Activated naive CD8-positive, alpha-beta T cell treated with anti-CD3 and anti-CD28 coated beads, Interleukin-2, amount 50 U/mL, for 24 hours (primary cell): ENCODE results near the gene SGMS1.
"Not testable (repeated sequence)": the region's sequence is repeated elsewhere in the genome, so short reads cannot be mapped to it uniquely, and the experiment has no call there.

Experiments used
- ATAC-seq: fragments of 150-1000 bp; cut with Tn5 transposase; one replicate; pipeline ENCODE4 v1.10.0; 2021
- DNase-seq: peaks from one replicate; pipeline ENCODE4 v3.0.0; 2021
- H3K27ac Mint-ChIP-seq: one replicate; pipeline ENCODE4 v1.8.0; 2021; ENCODE audit warnings: mild to moderate bottlenecking, mixed read lengths
- H3K27me3 Mint-ChIP-seq: one replicate; pipeline ENCODE4 v1.8.0; 2021; ENCODE audit warnings: mixed read lengths
- H3K36me3 Mint-ChIP-seq: one replicate; pipeline ENCODE4 v1.8.0; 2021; ENCODE audit warnings: low read depth, mixed read lengths
- H3K4me1 Mint-ChIP-seq: one replicate; pipeline ENCODE4 v1.8.0; 2021; ENCODE audit warnings: mixed read lengths
- H3K4me3 Mint-ChIP-seq: one replicate; pipeline ENCODE4 v1.8.0; 2021; ENCODE audit warnings: mild to moderate bottlenecking, moderate library complexity, mixed read lengths
- H3K9me3 Mint-ChIP-seq: one replicate; pipeline ENCODE4 v1.8.0; 2021; ENCODE audit warnings: mixed read lengths

SGMS1 gene

GRCh38 chr10:50385624-50386023 lies 238.1 kb downstream of the SGMS1 start:
- DNase-seq (no peak), ATAC-seq (no peak)
- Mint-ChIP-seq H3K27ac (no peak overlapping the region), H3K9me3 (no peaks in the 10 kb centered on the region), H3K36me3 (peaks cover 1% of the 10 kb centered on the region), H3K4me1 (peaks cover 15% of the 10 kb centered on the region), H3K4me3 (no peak overlapping the region), H3K27me3 (no peaks in the 10 kb centered on the region)

- H3K9me3 Mint-ChIP-seq: no peaks in the 10 kb centered on the region
- ATAC-seq (no peak), DNase-seq (no peak)
- H3K27me3 Mint-ChIP-seq: no peaks in the 10 kb centered on the region
- H3K4me1 Mint-ChIP-seq: peaks cover 15% of the 10 kb centered on the region
- H3K36me3 Mint-ChIP-seq: peaks cover 1% of the 10 kb centered on the region
- H3K27ac Mint-ChIP-seq: peak overlapping the region; percentile 47
- no peak overlapping the region for H3K4me3 Mint-ChIP-seq
These were observed 238.9 kb downstream of the SGMS1 start for GRCh38 chr10:50384898-50385297.

GRCh38 chr10:50384238-50384637 lies 239.5 kb downstream of the SGMS1 start:
- no peak overlapping the region for H3K27ac Mint-ChIP-seq
- H3K9me3 Mint-ChIP-seq: no peaks in the 10 kb centered on the region
- DNase-seq (no peak), ATAC-seq (no peak)
- H3K4me1 Mint-ChIP-seq: peaks cover 18% of the 10 kb centered on the region
- no peak overlapping the region for H3K4me3 Mint-ChIP-seq
- H3K36me3 Mint-ChIP-seq: peaks cover 1% of the 10 kb centered on the region
- H3K27me3 Mint-ChIP-seq: no peaks in the 10 kb centered on the region

GRCh38 chr10:50382576-50383023 lies 241.2 kb downstream of the SGMS1 start:
- no peaks in the 10 kb centered on the region for H3K9me3 Mint-ChIP-seq
- peaks cover 3% of the 10 kb centered on the region for H3K36me3 Mint-ChIP-seq
- H3K27ac Mint-ChIP-seq: no peak overlapping the region
- no peaks in the 10 kb centered on the region for H3K27me3 Mint-ChIP-seq
- peaks cover 14% of the 10 kb centered on the region for H3K4me1 Mint-ChIP-seq
- ATAC-seq (no peak), DNase-seq (no peak)
- H3K4me3 Mint-ChIP-seq: no peak overlapping the region

- peaks cover 9% of the 10 kb centered on the region for H3K4me1 Mint-ChIP-seq
- peaks cover 7% of the 10 kb centered on the region for H3K36me3 Mint-ChIP-seq
- no peak overlapping the region for H3K27ac Mint-ChIP-seq
- no peaks in the 10 kb centered on the region for H3K9me3 Mint-ChIP-seq
- H3K27me3 Mint-ChIP-seq: no peaks in the 10 kb centered on the region
- ATAC-seq (no peak), DNase-seq (no peak)
- H3K4me3 Mint-ChIP-seq: no peak overlapping the region
These were observed 242.1 kb downstream of the SGMS1 start for GRCh38 chr10:50381642-50382041.

GRCh38 chr10:50379616-50380015 lies 244.1 kb downstream of the SGMS1 start:
- ATAC-seq (no peak), DNase-seq (no peak)
- no peak overlapping the region for H3K4me3 Mint-ChIP-seq
- no peak overlapping the region for H3K27ac Mint-ChIP-seq
- peaks cover 10% of the 10 kb centered on the region for H3K36me3 Mint-ChIP-seq
- H3K4me1 Mint-ChIP-seq: peaks cover 7% of the 10 kb centered on the region
- no peaks in the 10 kb centered on the region for H3K9me3 Mint-ChIP-seq
- H3K27me3 Mint-ChIP-seq: no peaks in the 10 kb centered on the region

GRCh38 chr10:50375745-50376144 lies 248.0 kb downstream of the SGMS1 start:
- ATAC-seq (no peak), DNase-seq (no peak)
- Mint-ChIP-seq H3K36me3 (peaks cover 10% of the 10 kb centered on the region), H3K4me3 (no peak overlapping the region), H3K27me3 (no peaks in the 10 kb centered on the region), H3K9me3 (no peaks in the 10 kb centered on the region), H3K4me1 (peaks cover 7% of the 10 kb centered on the region), H3K27ac (no peak overlapping the region)

GRCh38 chr10:50375051-50375452 lies 248.7 kb downstream of the SGMS1 start:
- Mint-ChIP-seq H3K27me3 (no peaks in the 10 kb centered on the region), H3K4me3 (no peak overlapping the region), H3K36me3 (peaks cover 10% of the 10 kb centered on the region), H3K4me1 (peaks cover 7% of the 10 kb centered on the region), H3K27ac (no peak overlapping the region), H3K9me3 (no peaks in the 10 kb centered on the region)
- DNase-seq: no peak
- no peak for ATAC-seq

GRCh38 chr10:50373821-50374501 lies 249.8 kb downstream of the SGMS1 start:
- Mint-ChIP-seq H3K4me3 (no peak overlapping the region), H3K27me3 (no peaks in the 10 kb centered on the region), H3K36me3 (peaks cover 10% of the 10 kb centered on the region), H3K27ac (no peak overlapping the region), H3K4me1 (peaks cover 4% of the 10 kb centered on the region), H3K9me3 (no peaks in the 10 kb centered on the region)
- no peak for DNase-seq
- no peak for ATAC-seq

GRCh38 chr10:50369931-50370330 lies 253.8 kb downstream of the SGMS1 start:
- no peak for ATAC-seq
- no peak overlapping the region for H3K27ac Mint-ChIP-seq
- peaks cover 11% of the 10 kb centered on the region for H3K36me3 Mint-ChIP-seq
- H3K27me3 Mint-ChIP-seq: no peaks in the 10 kb centered on the region
- H3K4me3 Mint-ChIP-seq: no peak overlapping the region
- H3K4me1 Mint-ChIP-seq: peaks cover 2% of the 10 kb centered on the region
- DNase-seq: no peak
- H3K9me3 Mint-ChIP-seq: no peaks in the 10 kb centered on the region

GRCh38 chr10:50367732-50368131 lies 256.0 kb downstream of the SGMS1 start:
- H3K27ac Mint-ChIP-seq: no peak overlapping the region
- no peak for DNase-seq
- no peak for ATAC-seq

GRCh38 chr10:50366421-50366820 lies 257.3 kb downstream of the SGMS1 start:
- not testable (repeated sequence) for H3K4me3 Mint-ChIP-seq, ATAC-seq, H3K27ac Mint-ChIP-seq, DNase-seq, H3K27me3 Mint-ChIP-seq, H3K9me3 Mint-ChIP-seq
- Mint-ChIP-seq H3K36me3 (peaks cover 23% of the 10 kb centered on the region), H3K4me1 (peaks cover 18% of the 10 kb centered on the region)

More at GRCh38 chr10:50367732-50368131, 256.0 kb downstream of the SGMS1 start:
- H3K36me3 Mint-ChIP-seq: peaks cover 19% of the 10 kb centered on the region
- no peak overlapping the region for H3K4me3 Mint-ChIP-seq
- no peaks in the 10 kb centered on the region for H3K27me3 Mint-ChIP-seq
- peaks cover 5% of the 10 kb centered on the region for H3K9me3 Mint-ChIP-seq
- H3K4me1 Mint-ChIP-seq: peaks cover 15% of the 10 kb centered on the region

- not testable (repeated sequence) for H3K9me3 Mint-ChIP-seq, H3K27ac Mint-ChIP-seq, H3K27me3 Mint-ChIP-seq, ATAC-seq, H3K4me3 Mint-ChIP-seq, DNase-seq
- peaks cover 18% of the 10 kb centered on the region for H3K4me1 Mint-ChIP-seq
- H3K36me3 Mint-ChIP-seq: peaks cover 23% of the 10 kb centered on the region
These were observed 259.0 kb downstream of the SGMS1 start for GRCh38 chr10:50364730-50365129.

GRCh38 chr10:50362547-50363125 lies 261.1 kb downstream of the SGMS1 start:
- Mint-ChIP-seq H3K36me3 (peaks cover 22% of the 10 kb centered on the region), H3K9me3 (peaks cover 8% of the 10 kb centered on the region), H3K4me1 (peaks cover 22% of the 10 kb centered on the region), H3K27ac (peak overlapping the region; percentile 69), H3K27me3 (no peaks in the 10 kb centered on the region), H3K4me3 (no peak overlapping the region)
- no peak for DNase-seq
- no peak for ATAC-seq

GRCh38 chr10:50361946-50362345 lies 261.8 kb downstream of the SGMS1 start:
- no peaks in the 10 kb centered on the region for H3K27me3 Mint-ChIP-seq
- peaks cover 8% of the 10 kb centered on the region for H3K9me3 Mint-ChIP-seq
- no peak for DNase-seq
- no peak for ATAC-seq
- peaks cover 20% of the 10 kb centered on the region for H3K36me3 Mint-ChIP-seq
- H3K4me1 Mint-ChIP-seq: peaks cover 22% of the 10 kb centered on the region
- H3K4me3 Mint-ChIP-seq: no peak overlapping the region
- no peak overlapping the region for H3K27ac Mint-ChIP-seq
